Measurements from ENCODE around the gene FAM237A. TPM values are rescaled to one million over a fixed set of nuclear protein-coding genes. Genes with fewer than 3 reads are reported as not detected.

FAM237A gene
- total and polyA plus RNA-seq, 2 experiments from 2014 or later: not detected

GRCh38 chr2:206665251-206665650 is 23.0 kb downstream of the FAM237A start:
- Histone ChIP-seq H3K36me3 (ENCODE audit: insufficient read depth) (no peaks in the 10 kb centered on the region), H2AFZ (no peak overlapping the region), H3K9me2 (ENCODE audit: insufficient read depth) (no peaks in the 10 kb centered on the region), H3K79me2 (replicated peaks; ENCODE audit: insufficient read depth) (no peaks in the 10 kb centered on the region), H3K4me2 (no peak overlapping the region), H3K4me1 (ENCODE audit: insufficient read depth) (no peaks in the 10 kb centered on the region), H4K20me1 (replicated peaks; ENCODE audit: insufficient read depth) (no peaks in the 10 kb centered on the region), H3K27ac (ENCODE audit: low read depth) (no peak overlapping the region), H3K27me3 (ENCODE audit: insufficient read depth) (no peaks in the 10 kb centered on the region), H3F3A (replicated peaks; ENCODE audit: low read depth) (no peaks in the 10 kb centered on the region), H3K4me3 (no peak overlapping the region)
- H3K27ac Mint-ChIP-seq: no peak overlapping the region
- H3K36me3 Mint-ChIP-seq (ENCODE audit: low read depth): no peaks in the 10 kb centered on the region
- no peak for TF ChIP-seq ETS1 (IDR thresholded peaks at IDR 0.05)
- no peak for TF ChIP-seq NANOG (IDR thresholded peaks at IDR 0.05; ENCODE audit: borderline replicate concordance)
- no peak for TF ChIP-seq EZH2 (IDR thresholded peaks at IDR 0.05; ENCODE audit: low read depth, unreplicated experiment)
- no peak for TF ChIP-seq ZNF114 (CRISPR knock-in tag; IDR thresholded peaks at IDR 0.05)
- no peak for TF ChIP-seq CTCF (conservative IDR thresholded peaks at IDR 0.05; ENCODE audit: low read depth in 2 of 2)
- no peak for TF ChIP-seq REST (IDR thresholded peaks at IDR 0.05; ENCODE audit: unreplicated experiment)
- no peak for TF ChIP-seq JUNB (IDR thresholded peaks at IDR 0.05; ENCODE audit: unreplicated experiment)
- TF ChIP-seq POLR2AphosphoS5 (IDR thresholded peaks at IDR 0.05; ENCODE audit: low read depth): no peak
- no peak for TF ChIP-seq STAT1 (IDR thresholded peaks at IDR 0.05; ENCODE audit: unreplicated experiment)
- no peak for TF ChIP-seq EZH2phosphoT487 (IDR thresholded peaks at IDR 0.05; ENCODE audit: unreplicated experiment)
- no peak for TF ChIP-seq CREB1 (CRISPR knock-in tag; IDR thresholded peaks at IDR 0.05; ENCODE audit: low read depth)
- TF ChIP-seq ZNF331 (CRISPR knock-in tag; IDR thresholded peaks at IDR 0.05; ENCODE audit: low read depth): no peak
- TF ChIP-seq ZNF462 (CRISPR knock-in tag; IDR thresholded peaks at IDR 0.05): no peak
- H3K9me3 Mint-ChIP-seq: no peaks in the 10 kb centered on the region
- H3K27me3 Mint-ChIP-seq (ENCODE audit: insufficient read depth, low read depth, poor library complexity): no peaks in the 10 kb centered on the region
- no peak for DNase-seq (ENCODE audit: low spot score)
- no peaks in the 10 kb centered on the region; the same call in 2 of the 3 replicates for H3K4me1 Mint-ChIP-seq
- no peak overlapping the region for H3K4me3 Mint-ChIP-seq
- no peak for ATAC-seq

Measured in GM23338 (cell line).